Measurements from ENCODE around the gene TAF15.

The TAF15 gene

DNA sequence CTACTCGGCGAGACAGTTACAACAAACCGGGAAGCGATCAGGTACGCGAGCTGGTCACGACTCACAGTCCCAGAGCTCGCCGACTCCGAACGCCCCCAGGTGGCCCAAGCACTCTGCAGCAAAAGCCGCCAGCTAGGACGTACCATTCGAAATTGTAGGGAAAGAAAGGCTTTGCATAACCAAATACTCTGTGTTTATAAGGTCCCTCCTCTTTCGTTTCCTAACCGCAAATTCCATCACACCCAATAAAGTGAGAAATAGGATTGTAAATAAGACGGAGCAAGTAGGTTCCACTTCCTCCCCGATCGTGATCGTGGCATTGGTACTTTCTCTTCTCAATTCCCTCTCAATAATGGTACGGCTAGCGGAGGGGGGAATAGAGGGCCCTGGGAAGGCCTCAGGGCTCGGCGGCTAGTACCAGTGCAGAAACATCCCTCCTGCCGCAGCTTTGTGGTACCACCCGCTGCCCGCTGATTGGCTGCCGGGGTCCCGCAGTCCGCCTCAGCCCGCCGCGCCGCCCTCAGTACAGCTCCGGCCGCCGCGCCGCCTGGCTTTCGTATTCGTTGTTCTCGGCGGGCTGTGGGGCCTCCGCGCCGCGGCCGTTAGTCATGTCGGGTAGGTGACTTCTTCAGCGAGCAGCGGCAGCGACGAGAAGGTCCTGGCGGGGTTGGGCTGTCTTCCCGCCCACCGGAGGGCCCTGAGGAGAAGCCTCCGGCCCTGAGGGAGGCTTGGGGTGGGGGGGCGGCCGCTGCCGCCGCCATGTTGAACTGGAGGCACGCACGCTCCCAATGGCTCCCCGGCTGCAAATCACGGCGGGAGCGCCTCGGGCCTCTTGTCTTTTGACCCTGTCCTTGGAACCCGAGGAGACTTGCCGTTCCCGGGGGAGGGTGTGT, at the start of gene TAF15:
Gene TAF15, plus strand, starts transcription at position 523 of the 893 bp plus-strand sequence. Its CDS starts 86 bp downstream, at position 609.
- DNase-seq (ENCODE audit: low read depth in 2 of 2) = peak; percentile 91 to 92

DNA sequence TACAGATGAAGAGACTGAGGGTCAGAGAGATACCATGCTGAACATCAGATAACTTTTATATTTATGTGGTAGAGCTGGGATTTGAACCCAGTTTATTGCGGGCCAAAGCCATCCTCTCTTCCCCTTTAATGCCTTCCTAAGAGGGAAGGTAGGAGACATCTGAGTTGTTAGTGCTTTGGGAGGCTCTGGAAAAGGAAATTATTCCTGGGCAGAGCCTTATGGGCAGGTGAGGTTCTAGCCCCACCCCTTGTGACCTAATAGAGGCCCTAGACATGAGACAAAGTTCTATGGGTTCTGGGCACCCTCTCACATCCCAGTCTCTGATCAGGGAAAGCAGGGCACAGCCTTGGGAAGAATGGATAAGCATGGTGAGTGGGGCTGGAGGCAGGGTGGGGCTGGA, 48.7 kb upstream of the TAF15 start, which contains the start of gene C17orf50:
Gene C17orf50, plus strand, starts transcription at position 301 of the 400 bp plus-strand sequence. Its CDS starts 55 bp downstream, at position 356.
- no peak for DNase-seq (ENCODE audit: low read depth in 2 of 2)

DNA sequence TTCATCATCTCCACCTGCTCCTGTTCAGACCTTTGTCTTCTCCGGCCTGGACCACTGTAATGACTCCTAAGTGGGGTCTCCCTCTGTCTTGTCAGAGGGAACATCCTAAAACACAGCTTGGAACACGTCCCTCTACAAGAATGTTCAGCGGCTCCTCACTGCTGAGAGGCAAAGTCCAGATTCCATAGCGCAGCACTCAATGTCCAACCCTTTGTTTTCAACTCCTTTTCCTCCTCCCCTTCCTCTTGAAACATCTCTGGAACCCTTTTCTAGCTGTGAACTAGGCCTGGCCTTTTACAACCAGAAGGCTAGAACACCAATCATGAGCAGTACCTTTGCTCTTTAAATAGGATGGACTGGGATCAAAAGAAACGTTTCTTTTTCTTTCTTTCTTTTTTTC, 47.7 kb upstream of the TAF15 start:
- no peak for DNase-seq (ENCODE audit: low read depth in 2 of 2)

DNA sequence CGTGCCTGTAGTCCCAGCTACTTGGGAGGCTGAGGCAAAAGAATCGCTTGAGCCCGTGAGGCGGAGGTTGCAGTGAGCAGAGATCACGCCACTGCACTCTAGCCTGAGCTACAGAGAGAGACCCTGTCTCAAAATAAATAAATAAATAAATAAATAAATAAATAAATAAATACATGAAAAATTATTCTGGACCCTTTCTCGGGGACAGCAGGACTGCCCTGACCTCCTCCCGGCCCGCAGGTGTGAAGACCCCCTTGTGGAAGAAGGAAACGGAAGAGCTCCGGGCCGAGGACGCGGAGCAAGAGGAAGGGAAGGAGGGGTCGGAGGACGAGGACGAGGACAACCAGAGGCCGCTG, 45.5 kb upstream of the TAF15 start:
- no peak for DNase-seq (ENCODE audit: low read depth in 2 of 2)

DNA sequence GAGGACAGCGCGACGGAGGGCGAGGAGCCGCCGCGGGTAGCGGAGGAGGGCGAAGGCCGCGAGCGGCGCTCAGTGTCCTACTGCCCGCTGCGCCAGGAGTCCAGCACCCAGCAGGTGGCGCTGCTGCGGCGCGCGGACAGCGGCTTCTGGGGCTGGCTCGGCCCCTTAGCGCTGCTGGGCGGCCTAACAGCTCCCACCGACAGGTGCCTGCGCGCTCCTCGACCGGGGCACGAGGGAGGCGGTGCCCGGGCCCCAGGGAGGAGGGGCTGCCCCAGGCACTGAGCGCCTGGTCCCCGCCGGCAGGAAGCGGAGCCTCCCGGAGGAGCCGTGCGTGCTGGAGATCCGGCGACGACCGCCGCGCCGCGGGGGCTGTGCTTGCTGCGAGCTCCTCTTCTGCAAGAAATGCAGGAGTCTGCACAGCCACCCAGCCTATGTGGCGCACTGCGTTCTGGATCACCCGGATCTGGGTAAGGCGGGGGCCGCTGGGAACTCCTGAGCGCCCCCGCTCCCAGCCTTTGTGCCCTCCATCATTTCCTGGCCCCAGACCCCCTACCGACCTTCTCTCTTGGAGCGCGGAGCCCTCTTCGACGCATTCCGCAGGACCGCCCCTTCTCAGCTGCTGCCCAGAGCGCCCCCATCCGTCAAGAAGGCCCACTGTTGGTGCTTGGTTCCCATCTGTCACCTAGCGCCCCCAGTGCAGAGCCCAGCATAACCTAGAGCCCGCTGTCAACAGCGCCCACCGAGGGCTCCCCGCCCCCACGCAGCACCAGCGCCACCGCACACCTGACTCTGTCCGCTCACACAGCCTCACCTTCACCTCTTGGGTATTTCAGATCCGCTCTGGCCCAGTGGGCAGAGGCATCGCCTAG, 44.9 kb upstream of the TAF15 start:
- peak; percentile 74 to 86 for DNase-seq (ENCODE audit: low read depth in 2 of 2)

DNA sequence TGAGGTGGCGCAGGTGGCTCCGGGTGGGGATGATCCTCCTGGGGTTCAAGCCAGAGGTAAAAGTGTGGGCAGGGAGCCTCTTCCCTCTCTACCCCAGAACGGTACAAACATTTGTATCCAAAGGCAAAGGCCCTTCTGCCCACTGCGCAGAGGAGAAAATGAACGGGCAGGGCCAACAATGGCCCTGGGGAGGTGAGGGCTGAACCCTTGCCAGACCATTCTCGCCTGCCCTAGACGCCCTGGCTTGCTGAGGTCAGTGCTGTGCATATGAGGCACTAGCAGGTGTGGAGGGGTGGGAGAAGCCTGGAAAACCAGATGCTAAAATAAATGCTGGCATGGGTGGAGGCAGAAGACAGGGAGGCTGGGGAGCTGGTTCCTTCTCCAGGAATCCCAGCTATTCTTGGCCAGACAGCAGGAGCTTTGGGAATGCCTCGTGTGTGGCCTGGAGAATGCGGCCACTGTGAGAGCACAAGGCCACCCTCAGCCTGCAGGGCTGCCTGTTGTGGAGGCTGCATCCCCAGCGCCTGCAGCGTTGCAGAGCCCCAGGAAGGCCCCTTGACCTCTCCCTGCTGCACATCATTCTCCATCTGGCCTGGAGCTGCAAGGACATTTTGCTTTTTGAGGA, 44.1 kb upstream of the TAF15 start:
- DNase-seq (ENCODE audit: low read depth in 2 of 2) = no peak

DNA sequence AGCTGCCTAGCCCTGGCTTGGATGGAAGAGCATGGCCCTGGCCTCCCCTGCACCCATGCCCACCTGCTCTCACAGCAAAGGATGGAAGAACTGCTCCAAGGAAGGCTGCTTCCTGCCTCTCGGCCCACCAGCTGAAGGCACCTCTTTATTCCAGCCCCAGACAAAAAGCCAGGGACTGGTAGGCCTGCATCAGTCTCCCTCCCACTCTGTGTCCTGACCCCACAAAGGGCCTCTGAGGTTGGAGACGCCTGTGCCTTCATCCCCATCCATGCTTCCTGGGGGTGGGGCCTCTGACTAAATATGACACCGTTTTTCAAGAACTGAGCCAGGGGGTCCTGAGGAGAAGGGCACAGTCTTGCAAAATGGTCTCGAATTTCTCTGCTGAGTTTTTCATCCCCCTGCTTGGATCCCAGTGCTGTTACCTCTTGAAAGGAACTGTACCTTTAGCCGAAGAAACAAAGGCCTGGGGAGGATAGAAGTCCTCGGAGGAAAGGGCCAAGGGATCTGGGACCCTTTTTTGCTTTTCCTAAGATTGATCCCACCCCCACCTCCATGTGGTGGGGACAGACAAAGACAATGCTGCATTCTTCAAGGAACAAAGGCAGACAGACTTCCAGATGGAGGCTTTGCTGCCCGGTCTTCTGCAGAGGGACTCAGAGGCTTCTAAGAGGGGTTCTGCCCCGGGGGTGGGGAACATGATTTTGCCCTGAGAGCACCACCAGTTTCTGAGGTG, 43.4 kb upstream of the TAF15 start:
- DNase-seq (ENCODE audit: low read depth in 2 of 2) = no peak

DNA sequence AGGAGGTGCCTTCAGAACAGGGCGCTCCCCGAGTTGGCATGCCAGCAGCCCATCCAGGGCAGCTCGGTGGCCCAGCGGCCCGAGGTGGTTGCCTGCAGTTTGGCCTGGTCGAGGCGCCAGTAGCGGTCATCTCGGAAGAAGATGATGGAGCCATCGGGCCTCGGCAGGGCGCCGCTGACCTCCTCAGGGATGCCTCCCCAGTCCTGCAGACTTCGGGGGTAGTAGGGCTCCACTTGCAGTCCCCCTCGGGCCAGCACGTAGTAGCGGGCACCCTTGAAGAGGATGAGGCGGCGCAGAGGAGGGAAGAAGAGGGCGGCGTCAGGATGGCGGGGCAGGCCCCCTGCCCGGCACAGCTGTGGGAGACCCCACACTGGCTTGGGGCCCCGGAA, 42.8 kb upstream of the TAF15 start:
- DNase-seq (ENCODE audit: low read depth in 2 of 2) = no peak

DNA sequence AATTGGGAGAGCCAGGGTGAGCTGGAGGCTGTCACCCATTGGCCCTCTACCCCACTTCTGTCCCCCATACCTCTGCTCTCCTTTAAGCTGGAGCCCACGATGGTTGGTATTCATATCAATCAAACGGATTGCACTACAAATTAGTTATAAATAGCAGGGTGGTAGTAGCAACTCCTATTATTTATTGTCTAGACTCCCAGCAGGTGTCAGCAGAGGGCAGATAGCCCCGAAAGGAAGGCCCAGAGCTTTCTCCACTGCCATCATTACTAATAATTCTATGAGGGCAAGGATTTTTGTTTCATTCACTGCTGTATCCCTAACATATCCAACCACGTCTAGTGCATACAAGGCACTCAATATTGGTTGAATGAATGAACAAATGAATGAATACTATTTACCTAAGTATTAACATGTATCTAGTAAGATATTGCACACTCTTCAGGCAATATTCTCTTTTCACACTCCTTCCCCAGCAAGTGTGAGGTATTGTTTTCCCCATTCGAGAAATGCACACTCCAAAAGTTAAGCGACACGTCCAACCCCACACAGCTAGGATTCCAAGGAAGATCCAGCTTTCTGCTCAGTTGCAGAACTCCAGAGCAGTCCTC, 42.3 kb upstream of the TAF15 start:
- no peak for DNase-seq (ENCODE audit: low read depth in 2 of 2)

DNA sequence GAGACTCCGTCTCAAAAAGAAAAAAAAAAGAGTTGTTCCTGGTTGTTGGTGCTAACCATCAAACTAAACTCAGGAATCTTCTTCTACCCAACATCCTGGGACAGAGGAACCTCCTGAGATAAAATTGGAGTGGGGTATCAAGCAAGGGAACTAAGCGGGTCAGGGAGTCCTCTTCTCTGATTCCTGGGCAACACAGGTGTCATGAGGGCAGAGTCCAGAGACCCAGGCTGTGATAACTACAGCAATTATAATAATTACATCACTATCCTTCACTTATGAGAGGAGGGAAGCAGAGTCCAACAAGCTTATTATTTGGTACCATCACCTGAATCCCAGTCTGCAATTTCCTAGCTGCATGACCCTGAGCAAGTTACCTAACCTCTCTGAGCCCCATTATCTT, 40.5 kb upstream of the TAF15 start:
- DNase-seq (ENCODE audit: low read depth in 2 of 2) = no peak

DNA sequence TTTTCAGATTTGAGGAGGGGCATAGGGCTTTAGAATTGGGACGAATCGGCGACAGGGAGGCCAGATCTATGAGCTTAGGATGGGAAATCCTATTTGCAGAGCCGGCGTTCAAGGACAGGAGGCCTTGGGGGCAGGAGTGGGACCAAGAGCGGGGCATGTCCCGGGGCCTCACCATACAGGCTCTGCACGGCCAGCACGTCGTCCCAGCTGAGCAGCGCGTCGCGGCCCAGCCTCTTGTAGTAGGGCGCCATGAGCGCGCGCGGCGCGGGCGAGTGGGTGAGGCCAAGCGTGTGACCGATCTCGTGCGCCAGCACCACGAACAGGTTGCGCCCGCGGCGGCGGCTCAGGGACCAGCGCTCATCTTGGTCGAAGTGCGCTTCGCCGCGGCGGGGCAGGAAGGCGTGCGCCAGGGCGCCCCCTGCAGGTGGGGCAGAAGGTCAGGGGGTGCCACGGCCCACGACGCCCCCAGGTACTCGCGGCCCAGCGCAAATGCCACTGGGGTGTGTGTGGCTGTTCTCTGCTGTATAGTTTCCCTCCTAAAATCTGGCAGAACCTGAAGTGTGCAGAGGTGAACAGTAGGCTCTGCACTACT, 39.3 kb upstream of the TAF15 start:
- DNase-seq (ENCODE audit: low read depth in 2 of 2) = no peak

DNA sequence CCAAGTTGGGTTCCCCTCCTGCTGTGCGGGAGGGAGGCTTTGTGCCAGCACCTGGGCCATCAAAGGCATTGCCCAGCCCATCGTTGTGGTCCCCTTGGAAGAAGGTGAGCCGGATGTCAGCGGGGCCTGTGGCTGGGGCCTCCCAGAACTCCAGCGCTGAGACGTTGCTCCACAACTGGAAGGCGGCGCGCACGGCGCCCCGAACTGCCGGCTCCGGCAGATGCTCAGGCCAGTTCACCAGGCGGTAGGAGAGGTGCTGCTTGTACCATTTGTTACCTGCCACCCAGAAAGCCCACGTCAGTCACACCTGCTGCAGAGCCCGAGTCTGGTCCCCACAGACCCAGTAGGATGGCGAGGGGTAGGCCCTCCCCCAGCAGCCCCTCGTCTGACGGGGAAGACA, 36.2 kb upstream of the TAF15 start:
- no peak for DNase-seq (ENCODE audit: low read depth in 2 of 2)

DNA sequence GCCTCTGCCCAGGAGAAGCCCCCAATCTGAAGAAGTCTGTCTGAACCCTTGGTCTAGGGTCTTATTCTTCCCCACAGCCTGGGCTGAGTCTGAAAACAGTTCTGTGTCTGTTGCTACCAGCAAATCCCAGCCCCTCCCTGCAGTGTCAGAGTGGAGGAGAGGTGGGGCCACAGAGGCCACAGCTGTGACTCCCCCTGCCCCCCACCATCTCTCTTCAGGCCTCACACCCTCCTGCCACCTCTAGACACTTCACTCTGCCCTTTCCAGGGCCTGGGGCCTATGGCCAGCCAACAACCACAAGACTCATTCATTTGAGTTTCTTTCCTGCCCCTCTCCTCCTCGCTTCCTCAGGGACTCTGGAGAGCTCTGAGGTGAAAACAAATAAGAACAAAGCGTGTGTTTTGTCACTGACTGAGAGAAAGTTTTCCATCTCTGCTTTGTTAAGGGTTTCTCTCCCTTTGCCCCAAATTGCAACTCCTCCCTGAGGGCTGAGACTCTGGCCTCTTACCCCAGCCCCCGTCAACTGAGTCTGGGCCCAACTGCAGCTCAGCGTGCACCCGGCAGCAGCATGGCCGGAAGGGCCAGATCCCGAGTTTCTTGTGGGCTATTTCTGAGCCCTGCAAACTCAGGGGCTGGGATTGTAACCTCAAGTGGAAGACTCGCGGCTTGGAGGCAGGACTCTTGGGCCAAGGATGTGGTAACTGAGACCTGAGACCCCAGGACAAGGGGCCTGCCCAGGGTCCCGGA, 35.4 kb upstream of the TAF15 start:
- no peak for DNase-seq (ENCODE audit: low read depth in 2 of 2)

DNA sequence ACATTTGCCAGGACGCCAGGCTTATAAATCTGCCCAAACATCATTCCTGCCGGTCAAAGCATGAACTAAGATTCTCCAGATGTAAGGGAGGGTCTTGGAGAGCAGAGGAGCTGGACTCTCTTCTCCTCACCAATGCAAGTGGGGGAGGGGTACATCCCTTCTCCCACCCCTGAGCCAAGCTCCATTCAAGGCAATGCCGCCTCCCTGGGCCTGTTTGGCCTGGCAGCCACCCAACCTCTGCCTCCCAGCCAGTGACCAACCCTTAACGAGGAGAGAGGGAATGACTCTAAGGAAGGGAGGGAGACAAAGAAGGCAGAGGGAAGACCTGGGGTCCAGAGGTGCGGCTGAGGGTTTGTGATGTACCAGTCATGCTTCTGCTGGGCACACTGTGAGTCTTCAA, 34.8 kb upstream of the TAF15 start:
- DNase-seq (ENCODE audit: low read depth in 2 of 2) = no peak

DNA sequence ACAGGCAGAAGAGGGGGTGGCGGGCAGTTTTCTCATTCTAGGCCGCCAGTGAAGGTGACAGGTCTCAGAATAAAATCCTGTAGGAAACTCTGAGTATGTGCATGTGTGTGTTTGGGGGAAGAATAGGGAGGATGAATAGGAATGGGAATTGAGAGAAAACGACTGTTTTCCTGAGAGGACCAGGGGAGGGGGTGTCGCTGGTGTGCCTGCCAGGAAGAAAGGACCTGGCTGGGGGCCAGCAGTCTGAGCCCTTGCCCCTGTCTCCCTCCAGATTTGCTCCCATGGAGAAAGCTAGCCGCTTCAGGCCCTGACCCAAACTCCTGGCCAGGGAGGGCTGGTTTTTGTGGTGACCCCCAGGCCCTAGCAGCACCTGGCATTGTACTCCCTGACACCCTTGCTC, 34.2 kb upstream of the TAF15 start:
- DNase-seq (ENCODE audit: low read depth in 2 of 2) = no peak

DNA sequence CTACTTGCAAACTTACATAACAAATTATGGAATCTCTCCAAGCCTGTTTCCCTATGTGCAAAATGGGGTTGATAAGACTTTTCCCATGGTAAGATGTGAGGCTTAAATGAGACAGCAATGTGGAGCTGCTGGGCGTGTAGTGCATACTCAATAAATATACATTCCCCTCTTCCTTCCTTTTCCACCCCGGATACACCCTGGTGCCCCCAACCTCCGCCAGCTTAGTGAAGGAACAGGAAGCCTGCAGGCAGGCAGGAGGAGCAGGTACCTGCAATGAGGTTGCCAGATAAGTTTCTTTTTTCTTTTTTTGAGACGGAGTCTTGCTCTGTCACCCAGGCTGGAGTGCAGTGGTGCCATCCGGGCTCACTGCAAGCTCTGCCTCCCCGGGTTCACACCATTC, 33.7 kb upstream of the TAF15 start:
- no peak for DNase-seq (ENCODE audit: low read depth in 2 of 2)

DNA sequence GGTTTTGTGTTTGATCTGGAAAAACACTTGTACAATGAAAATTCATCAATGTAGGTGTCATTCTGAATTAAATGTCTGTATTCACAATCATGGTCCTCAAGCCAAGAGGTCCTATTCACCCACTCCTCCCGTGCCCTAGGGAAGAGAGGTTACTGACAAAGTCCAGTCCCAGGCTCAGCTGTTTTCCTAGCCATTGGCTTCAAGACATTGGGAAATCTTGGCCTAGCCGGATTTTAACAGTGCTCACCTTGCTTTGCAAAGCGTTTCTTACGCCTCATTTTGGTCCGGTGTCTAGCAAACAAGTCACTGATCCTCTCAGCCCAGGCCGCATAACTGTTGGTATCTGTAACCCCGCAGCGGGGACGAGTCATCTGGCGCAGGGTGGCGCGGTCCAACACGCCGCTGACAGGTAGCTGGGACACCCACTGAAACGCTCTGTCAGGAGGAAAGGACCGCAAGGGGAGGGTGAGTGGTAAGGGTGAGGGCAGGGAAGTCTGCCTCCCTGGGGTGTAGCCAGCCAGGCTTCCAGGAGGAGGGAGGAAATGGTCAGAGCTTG, 30.6 kb upstream of the TAF15 start:
- DNase-seq (ENCODE audit: low read depth in 2 of 2) = no peak

DNA sequence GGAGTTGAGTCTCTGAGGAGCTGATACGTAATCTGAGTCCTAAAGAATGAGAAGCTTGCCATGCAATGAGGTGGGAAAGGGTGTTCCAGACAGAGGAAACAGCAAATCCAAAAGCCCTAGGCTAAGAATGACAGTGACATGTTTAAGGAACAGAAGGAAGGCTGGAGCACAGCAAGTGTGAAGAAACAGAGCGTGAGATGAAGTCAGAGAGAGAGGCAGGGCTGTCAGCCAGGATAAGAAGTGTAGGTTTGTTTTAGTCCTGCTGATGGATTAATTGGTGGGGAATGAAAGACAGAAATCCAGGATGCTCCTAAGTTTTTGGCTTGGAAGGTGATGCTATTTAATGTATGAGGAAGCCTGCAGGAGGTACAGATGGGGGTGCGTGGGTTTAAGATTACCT, 28.3 kb upstream of the TAF15 start:
- DNase-seq (ENCODE audit: low read depth in 2 of 2) = no peak

DNA sequence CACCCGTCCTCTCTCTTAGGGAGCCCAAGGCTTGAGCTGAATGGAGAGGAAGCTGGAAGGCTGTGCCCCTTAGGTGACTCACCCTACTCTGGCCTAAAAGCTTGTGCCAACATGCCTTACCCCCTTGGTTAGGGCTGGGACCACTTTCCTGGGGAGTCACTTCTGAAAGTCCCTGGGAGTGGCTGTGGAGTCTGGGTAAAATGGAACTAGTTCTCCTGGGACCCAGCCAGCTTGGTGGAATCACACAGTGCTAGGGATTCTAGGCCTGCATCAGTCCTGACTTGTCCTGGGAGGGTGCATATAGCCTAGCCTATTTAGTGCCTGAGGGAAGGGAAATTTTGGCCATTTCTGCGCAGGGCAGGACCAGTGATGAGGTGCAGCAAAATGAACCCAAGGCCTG, 24.4 kb upstream of the TAF15 start:
- DNase-seq (ENCODE audit: low read depth in 2 of 2) = no peak

DNA sequence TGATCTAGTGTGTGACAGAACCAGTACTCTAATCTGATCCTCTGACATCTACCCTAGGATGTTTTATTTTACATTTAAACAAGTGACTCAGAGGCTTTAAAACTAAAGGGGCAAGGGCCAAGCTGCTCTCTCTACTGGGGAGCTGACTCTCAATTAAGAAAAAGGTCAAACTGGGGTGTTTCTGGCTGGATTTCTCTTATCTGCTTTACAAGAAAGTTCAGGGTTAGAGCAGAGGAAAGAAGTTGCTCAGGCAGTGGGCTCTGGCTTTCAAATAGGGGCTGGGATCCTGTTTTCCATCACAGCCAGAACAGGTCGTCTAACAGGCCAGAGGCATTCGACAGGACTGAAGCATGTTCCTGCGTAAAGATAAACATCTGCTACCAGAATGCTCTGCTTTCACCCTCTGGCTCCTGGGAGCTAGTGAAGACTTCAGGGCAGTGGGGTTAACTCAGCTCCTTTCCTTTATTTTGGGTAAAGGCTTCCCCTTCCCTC, 22.3 kb upstream of the TAF15 start:
- DNase-seq (ENCODE audit: low read depth in 2 of 2) = no peak
